Measurements from ENCODE around the gene UQCC3.

Gene UQCC3, protein sequence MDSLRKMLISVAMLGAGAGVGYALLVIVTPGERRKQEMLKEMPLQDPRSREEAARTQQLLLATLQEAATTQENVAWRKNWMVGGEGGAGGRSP

DNA sequence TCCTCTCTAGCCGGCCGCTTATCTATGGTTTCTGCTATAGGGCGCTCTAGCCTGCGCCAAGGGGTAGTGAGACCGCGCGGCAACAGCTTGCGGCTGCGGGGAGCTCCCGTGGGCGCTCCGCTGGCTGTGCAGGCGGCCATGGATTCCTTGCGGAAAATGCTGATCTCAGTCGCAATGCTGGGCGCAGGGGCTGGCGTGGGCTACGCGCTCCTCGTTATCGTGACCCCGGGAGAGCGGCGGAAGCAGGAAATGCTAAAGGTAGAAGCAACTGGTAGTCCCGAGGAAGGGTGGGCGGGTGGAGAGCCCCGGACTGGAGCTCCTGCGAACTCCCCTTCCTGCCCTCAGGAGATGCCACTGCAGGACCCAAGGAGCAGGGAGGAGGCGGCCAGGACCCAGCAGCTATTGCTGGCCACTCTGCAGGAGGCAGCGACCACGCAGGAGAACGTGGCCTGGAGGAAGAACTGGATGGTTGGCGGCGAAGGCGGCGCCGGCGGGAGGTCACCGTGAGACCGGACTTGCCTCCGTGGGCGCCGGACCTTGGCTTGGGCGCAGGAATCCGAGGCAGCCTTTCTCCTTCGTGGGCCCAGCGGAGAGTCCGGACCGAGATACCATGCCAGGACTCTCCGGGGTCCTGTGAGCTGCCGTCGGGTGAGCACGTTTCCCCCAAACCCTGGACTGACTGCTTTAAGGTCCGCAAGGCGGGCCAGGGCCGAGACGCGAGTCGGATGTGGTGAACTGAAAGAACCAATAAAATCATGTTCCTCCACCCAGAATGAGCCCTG is at the start of gene UQCC3, which contains the start of gene LBHD1:
UQCC3 (plus strand) TSS at position 66 of the 782 bp plus-strand sequence; CDS start at position 139, 73 bp downstream.
LBHD1 (minus strand) TSS at position 660 of the 782 bp plus-strand sequence. CDS start 2,236 bp downstream, outside the sequence.
- peak within 1 kb of the TSS; percentile 88 for H3K4me3 ChIP-seq (ENCODE audit: low read length)
- peak; percentile 89 for DNase-seq (ENCODE audit: low read depth)

DNA sequence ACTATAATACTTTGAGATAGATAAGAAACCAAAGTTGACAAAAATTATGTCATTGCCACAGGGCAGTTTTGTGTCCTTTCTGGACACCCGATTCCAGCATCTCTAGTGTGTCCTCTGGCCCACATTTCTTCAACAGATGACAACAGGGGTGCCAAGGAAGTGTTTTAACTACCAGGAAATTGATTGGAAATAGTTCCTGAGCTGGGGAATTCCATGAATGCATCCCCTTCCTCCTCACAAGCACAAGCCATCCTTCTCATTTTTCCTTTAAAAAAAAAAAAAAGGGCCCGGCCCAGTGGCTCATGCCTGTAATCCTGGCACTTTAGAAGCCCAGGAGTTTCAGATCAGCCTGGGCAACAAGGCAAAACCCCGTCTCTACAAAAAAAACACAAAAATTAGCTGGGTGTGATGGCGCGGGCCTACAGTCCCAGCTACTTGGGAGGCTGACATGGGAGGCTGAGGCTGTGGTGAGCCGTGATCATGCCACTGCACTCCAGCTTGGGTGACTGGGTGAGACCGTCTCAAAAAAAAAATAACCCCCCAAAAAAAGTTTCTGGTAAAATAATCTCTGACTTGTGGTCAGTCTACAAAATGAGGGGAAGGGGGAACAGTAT is 48.9 kb upstream of the UQCC3 start:
- TF ChIP-seq, protein P1, sequence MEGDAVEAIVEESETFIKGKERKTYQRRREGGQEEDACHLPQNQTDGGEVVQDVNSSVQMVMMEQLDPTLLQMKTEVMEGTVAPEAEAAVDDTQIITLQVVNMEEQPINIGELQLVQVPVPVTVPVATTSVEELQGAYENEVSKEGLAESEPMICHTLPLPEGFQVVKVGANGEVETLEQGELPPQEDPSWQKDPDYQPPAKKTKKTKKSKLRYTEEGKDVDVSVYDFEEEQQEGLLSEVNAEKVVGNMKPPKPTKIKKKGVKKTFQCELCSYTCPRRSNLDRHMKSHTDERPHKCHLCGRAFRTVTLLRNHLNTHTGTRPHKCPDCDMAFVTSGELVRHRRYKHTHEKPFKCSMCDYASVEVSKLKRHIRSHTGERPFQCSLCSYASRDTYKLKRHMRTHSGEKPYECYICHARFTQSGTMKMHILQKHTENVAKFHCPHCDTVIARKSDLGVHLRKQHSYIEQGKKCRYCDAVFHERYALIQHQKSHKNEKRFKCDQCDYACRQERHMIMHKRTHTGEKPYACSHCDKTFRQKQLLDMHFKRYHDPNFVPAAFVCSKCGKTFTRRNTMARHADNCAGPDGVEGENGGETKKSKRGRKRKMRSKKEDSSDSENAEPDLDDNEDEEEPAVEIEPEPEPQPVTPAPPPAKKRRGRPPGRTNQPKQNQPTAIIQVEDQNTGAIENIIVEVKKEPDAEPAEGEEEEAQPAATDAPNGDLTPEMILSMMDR (conservative IDR thresholded peaks at IDR 0.05; ENCODE audit: low read length): no peak
- DNase-seq (ENCODE audit: low read depth): no peak
- peak overlapping the region; percentile 48 for H3K4me3 ChIP-seq (ENCODE audit: low read length)

More for the DNA sequence above, at the start of gene UQCC3, which contains the start of gene LBHD1:
- TF ChIP-seq, protein P1 (conservative IDR thresholded peaks at IDR 0.05; ENCODE audit: low read length): no peak

DNA sequence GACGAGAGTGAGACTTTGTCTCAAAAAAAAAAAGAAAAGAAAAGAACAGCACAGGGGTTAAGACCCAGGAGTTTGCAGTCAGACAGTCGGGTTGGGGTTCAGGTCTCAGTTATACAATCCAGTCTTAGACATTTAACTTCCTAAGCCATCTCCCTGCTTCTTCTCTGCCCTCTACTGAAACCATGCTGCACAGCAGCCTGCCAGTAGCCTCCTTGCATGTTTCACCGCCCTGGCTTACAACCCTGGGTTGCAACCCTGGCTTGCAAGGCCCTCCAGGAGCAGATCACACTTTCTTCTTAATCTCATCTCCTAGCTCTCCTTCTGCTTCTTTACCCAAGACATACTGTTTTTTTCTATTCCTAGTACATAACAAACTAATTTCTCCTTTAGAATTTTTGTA is 43.8 kb upstream of the UQCC3 start:
- TF ChIP-seq, protein P1 (conservative IDR thresholded peaks at IDR 0.05; ENCODE audit: low read length): no peak
- H3K4me3 ChIP-seq (ENCODE audit: low read length): no peak overlapping the region
- DNase-seq (ENCODE audit: low read depth): no peak

DNA sequence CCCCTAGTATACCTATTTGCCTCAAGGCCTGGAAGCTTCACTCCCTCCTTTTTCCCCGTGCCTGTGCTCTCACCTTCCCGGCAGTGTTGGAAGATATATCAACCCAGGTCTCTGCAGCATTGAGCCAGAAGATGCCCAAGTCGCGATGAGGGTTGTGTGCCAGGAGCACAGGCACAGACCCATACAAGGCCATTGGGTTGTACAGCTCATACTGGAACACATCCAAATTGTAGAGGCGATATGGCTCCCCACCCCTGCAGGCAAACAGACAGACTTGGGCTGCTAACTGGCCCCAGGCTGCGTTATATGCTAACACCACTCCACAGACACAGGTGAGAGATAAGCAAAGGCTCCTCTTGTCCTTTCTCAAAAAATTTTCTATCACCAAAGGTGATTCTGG is 39.0 kb upstream of the UQCC3 start:
- TF ChIP-seq, protein P1 (conservative IDR thresholded peaks at IDR 0.05; ENCODE audit: low read length): no peak
- no peak overlapping the region for H3K4me3 ChIP-seq (ENCODE audit: low read length)
- DNase-seq (ENCODE audit: low read depth): no peak

DNA sequence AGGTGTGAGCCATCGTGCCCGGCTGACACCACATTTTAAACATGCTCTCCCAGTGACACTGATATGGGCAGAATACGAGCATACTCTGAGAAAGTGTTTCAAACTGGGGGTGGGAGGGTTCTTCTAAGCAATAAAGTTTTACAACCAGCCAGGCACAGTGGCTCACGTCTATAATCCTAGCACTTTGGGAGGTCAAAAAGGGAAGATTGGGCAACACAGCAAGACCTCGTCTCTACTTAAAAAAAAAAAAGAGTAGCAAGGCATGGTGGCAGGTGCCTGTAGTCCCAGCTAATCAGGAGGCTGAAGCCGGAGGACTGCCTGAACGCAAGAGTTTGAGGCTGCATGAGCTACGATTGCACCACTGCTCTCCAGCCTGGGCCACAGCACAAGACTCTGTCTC is 27.3 kb upstream of the UQCC3 start:
- TF ChIP-seq, protein P1 (conservative IDR thresholded peaks at IDR 0.05; ENCODE audit: low read length): no peak
- DNase-seq (ENCODE audit: low read depth): no peak

DNA sequence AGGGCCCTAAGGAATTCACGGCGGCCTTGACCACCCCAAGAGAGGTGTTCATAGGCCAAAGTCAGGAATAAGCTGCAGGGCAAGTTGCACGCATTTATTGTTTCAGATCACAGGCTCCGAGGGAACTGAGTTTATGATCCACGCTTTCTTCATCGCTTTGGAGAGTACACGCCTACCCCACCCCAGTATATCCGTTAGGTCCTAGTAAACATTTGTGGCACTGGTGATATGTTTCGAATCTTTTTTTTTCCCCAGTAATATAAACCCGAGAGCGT is 25.9 kb upstream of the UQCC3 start:
- H3K4me3 ChIP-seq (ENCODE audit: low read length): peak overlapping the region; percentile 75
- DNase-seq (ENCODE audit: low read depth): no peak
- TF ChIP-seq, protein P1 (conservative IDR thresholded peaks at IDR 0.05; ENCODE audit: low read length): no peak

More for the DNA sequence above, 27.3 kb upstream of the UQCC3 start:
- no peak overlapping the region for H3K4me3 ChIP-seq (ENCODE audit: low read length)

All from AG10803 (cell line).